ENCODE measurements around the gene SEZ6L2.
"Not testable (repeated sequence)": the region's sequence is repeated elsewhere in the genome, so short reads cannot be mapped to it uniquely, and the experiment has no call there.

SEZ6L2 gene

GRCh38 chr16:29841631-29842030, 57.7 kb downstream of the SEZ6L2 start:
- H3K9ac ChIP-seq (ENCODE audit: insufficient read length, low read depth): no peak overlapping the region
- no peak for DNase-seq (ENCODE audit: low read depth, low spot score)
- no peaks in the 10 kb centered on the region for H3K9me3 ChIP-seq (ENCODE audit: insufficient read depth, low read length)
- TF ChIP-seq SUZ12 (IDR thresholded peaks at IDR 0.05; ENCODE audit: extremely low read depth, insufficient read depth, insufficient read length): no peak
- H3K36me3 ChIP-seq (ENCODE audit: insufficient read depth, insufficient read length, low read length): peaks cover 16% of the 10 kb centered on the region
- H3K27me3 ChIP-seq (ENCODE audit: insufficient read depth, insufficient read length): no peaks in the 10 kb centered on the region
- H3K4me1 ChIP-seq (ENCODE audit: insufficient read depth, insufficient read length): no peaks in the 10 kb centered on the region
- H3K4me3 ChIP-seq (ENCODE audit: insufficient read length, low read depth): no peak overlapping the region

DNA sequence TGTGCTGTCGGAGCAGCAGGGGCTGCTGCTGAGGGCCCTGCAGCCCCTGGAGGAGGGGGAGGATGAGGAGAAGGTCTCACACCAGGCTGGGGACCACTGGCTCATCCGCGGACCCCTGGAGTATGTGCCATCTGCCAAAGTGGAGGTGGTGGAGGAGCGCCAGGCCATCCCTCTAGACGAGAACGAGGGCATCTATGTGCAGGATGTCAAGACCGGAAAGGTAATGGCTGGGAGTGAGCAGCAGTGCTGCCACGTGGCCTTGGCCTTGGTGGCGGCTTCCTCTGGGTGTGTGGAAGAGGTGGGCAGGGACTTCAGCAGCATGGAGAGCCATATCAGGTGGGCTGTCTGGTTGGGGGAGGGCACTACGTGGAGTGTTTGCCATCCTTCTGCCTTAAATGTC, 59.1 kb downstream of the SEZ6L2 start:
- H3K4me1 ChIP-seq (ENCODE audit: insufficient read depth, insufficient read length): peaks cover 2% of the 10 kb centered on the region
- DNase-seq (ENCODE audit: low read depth, low spot score): no peak
- H3K9me3 ChIP-seq (ENCODE audit: insufficient read depth, low read length): no peaks in the 10 kb centered on the region
- no peak for TF ChIP-seq YY1 (IDR thresholded peaks at IDR 0.05; ENCODE audit: insufficient read depth, insufficient read length)
- TF ChIP-seq SUZ12 (IDR thresholded peaks at IDR 0.05; ENCODE audit: extremely low read depth, insufficient read depth, insufficient read length): no peak
- H3K36me3 ChIP-seq (ENCODE audit: insufficient read depth, insufficient read length, low read length): peaks cover 17% of the 10 kb centered on the region
- no peaks in the 10 kb centered on the region for H3K27me3 ChIP-seq (ENCODE audit: insufficient read depth, insufficient read length)
- no peak overlapping the region for H3K4me3 ChIP-seq (ENCODE audit: insufficient read length, low read depth)
- peak overlapping the region; percentile 45 for H3K9ac ChIP-seq (ENCODE audit: insufficient read length, low read depth)

- no peak overlapping the region for H3K4me3 ChIP-seq (ENCODE audit: insufficient read length, low read depth)
- DNase-seq (ENCODE audit: low read depth, low spot score): no peak
- H3K27me3 ChIP-seq (ENCODE audit: insufficient read depth, insufficient read length): no peaks in the 10 kb centered on the region
- peaks cover 17% of the 10 kb centered on the region for H3K36me3 ChIP-seq (ENCODE audit: insufficient read depth, insufficient read length, low read length)
- TF ChIP-seq YY1 (IDR thresholded peaks at IDR 0.05; ENCODE audit: insufficient read depth, insufficient read length) (no peak), ZNF274 (IDR thresholded peaks at IDR 0.05; ENCODE audit: low read depth, low read length) (no peak), SUZ12 (IDR thresholded peaks at IDR 0.05; ENCODE audit: extremely low read depth, insufficient read depth, insufficient read length) (no peak)
- peaks cover 2% of the 10 kb centered on the region for H3K4me1 ChIP-seq (ENCODE audit: insufficient read depth, insufficient read length)
- peak overlapping the region; percentile 45 for H3K9ac ChIP-seq (ENCODE audit: insufficient read length, low read depth)
- H3K9me3 ChIP-seq (ENCODE audit: insufficient read depth, low read length): no peaks in the 10 kb centered on the region
These were observed 59.5 kb downstream of the SEZ6L2 start for GRCh38 chr16:29839822-29840221.

- DNase-seq (ENCODE audit: low read depth, low spot score): no peak
- TF ChIP-seq ZNF274 (IDR thresholded peaks at IDR 0.05; ENCODE audit: low read depth, low read length) (no peak), YY1 (IDR thresholded peaks at IDR 0.05; ENCODE audit: insufficient read depth, insufficient read length) (no peak), SUZ12 (IDR thresholded peaks at IDR 0.05; ENCODE audit: extremely low read depth, insufficient read depth, insufficient read length) (no peak)
- Histone ChIP-seq H3K4me1 (ENCODE audit: insufficient read depth, insufficient read length) (peaks cover 2% of the 10 kb centered on the region), H3K4me3 (ENCODE audit: insufficient read length, low read depth) (no peak overlapping the region), H3K27me3 (ENCODE audit: insufficient read depth, insufficient read length) (no peaks in the 10 kb centered on the region), H3K36me3 (ENCODE audit: insufficient read depth, insufficient read length, low read length) (peaks cover 26% of the 10 kb centered on the region), H3K9me3 (ENCODE audit: insufficient read depth, low read length) (no peaks in the 10 kb centered on the region), H3K9ac (ENCODE audit: insufficient read length, low read depth) (no peak overlapping the region)
These were observed 61.5 kb downstream of the SEZ6L2 start for GRCh38 chr16:29837841-29838240.

GRCh38 chr16:29836623-29837022, 62.7 kb downstream of the SEZ6L2 start:
- H3K9ac ChIP-seq (ENCODE audit: insufficient read length, low read depth): no peak overlapping the region
- H3K4me3 ChIP-seq (ENCODE audit: insufficient read length, low read depth): no peak overlapping the region
- peaks cover 2% of the 10 kb centered on the region for H3K4me1 ChIP-seq (ENCODE audit: insufficient read depth, insufficient read length)
- H3K27me3 ChIP-seq (ENCODE audit: insufficient read depth, insufficient read length): no peaks in the 10 kb centered on the region
- H3K9me3 ChIP-seq (ENCODE audit: insufficient read depth, low read length): no peaks in the 10 kb centered on the region
- peaks cover 23% of the 10 kb centered on the region for H3K36me3 ChIP-seq (ENCODE audit: insufficient read depth, insufficient read length, low read length)
- no peak for DNase-seq (ENCODE audit: low read depth, low spot score)
- TF ChIP-seq SUZ12 (IDR thresholded peaks at IDR 0.05; ENCODE audit: extremely low read depth, insufficient read depth, insufficient read length) (no peak), ZNF274 (IDR thresholded peaks at IDR 0.05; ENCODE audit: low read depth, low read length) (no peak), YY1 (IDR thresholded peaks at IDR 0.05; ENCODE audit: insufficient read depth, insufficient read length) (no peak)

- Histone ChIP-seq H3K9ac (ENCODE audit: insufficient read length, low read depth) (no peak overlapping the region), H3K9me3 (ENCODE audit: insufficient read depth, low read length) (no peaks in the 10 kb centered on the region), H3K4me3 (ENCODE audit: insufficient read length, low read depth) (no peak overlapping the region), H3K4me1 (ENCODE audit: insufficient read depth, insufficient read length) (peaks cover 2% of the 10 kb centered on the region), H3K36me3 (ENCODE audit: insufficient read depth, insufficient read length, low read length) (peaks cover 23% of the 10 kb centered on the region), H3K27me3 (ENCODE audit: insufficient read depth, insufficient read length) (no peaks in the 10 kb centered on the region)
- no peak for DNase-seq (ENCODE audit: low read depth, low spot score)
- TF ChIP-seq SUZ12 (IDR thresholded peaks at IDR 0.05; ENCODE audit: extremely low read depth, insufficient read depth, insufficient read length): no peak
- no peak for TF ChIP-seq YY1 (IDR thresholded peaks at IDR 0.05; ENCODE audit: insufficient read depth, insufficient read length)
These were observed 63.4 kb downstream of the SEZ6L2 start for GRCh38 chr16:29835926-29836325.

DNA sequence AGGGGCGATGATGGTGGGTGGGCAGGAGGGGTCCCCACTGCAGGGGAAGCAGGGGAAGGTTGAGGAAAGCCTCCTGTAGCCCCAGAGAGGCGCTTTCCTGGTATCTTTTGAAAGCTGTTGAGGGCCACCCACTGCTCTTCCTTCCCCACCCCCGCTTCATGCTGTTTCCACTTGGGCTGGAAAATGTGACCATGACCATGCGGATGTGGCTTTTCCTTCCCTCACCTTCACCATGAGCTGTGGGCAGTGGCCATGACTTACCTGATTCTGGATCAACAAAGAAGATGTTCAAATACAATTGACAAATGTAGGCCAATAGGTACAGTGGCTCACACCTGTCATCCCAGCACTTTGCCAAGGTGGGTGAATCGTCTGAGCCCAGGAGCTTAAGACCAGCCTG, 65.3 kb downstream of the SEZ6L2 start:
- Histone ChIP-seq H3K9ac (ENCODE audit: insufficient read length, low read depth) (no peak overlapping the region), H3K27me3 (ENCODE audit: insufficient read depth, insufficient read length) (no peaks in the 10 kb centered on the region), H3K4me1 (ENCODE audit: insufficient read depth, insufficient read length) (peaks cover 6% of the 10 kb centered on the region), H3K9me3 (ENCODE audit: insufficient read depth, low read length) (no peaks in the 10 kb centered on the region), H3K4me3 (ENCODE audit: insufficient read length, low read depth) (no peak overlapping the region), H3K36me3 (ENCODE audit: insufficient read depth, insufficient read length, low read length) (peaks cover 18% of the 10 kb centered on the region)
- TF ChIP-seq SUZ12 (IDR thresholded peaks at IDR 0.05; ENCODE audit: extremely low read depth, insufficient read depth, insufficient read length) (no peak), YY1 (IDR thresholded peaks at IDR 0.05; ENCODE audit: insufficient read depth, insufficient read length) (no peak), ZNF274 (IDR thresholded peaks at IDR 0.05; ENCODE audit: low read depth, low read length) (no peak)
- DNase-seq (ENCODE audit: low read depth, low spot score): no peak

DNA sequence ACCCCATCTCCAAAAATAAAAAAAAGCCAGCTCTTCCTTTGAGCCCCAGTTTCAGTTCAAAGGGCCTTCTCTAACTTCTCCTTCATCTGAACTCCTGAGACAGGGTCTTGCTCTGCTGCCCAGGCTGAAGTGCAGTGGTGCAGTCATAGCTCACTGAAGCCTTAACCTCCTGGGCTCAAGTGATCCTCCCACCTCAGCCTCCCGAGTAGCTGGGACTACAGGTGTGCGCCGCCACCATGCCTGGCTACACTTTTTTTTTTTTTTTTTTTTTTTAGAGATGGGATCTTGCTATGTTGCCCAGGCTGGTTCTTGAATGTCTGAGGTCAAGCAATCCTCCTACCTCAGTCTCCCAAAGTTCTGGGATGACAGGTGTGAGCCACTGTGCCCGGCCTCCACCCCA, 66.1 kb downstream of the SEZ6L2 start:
- H3K36me3 ChIP-seq (ENCODE audit: insufficient read depth, insufficient read length, low read length): peaks cover 18% of the 10 kb centered on the region
- DNase-seq (ENCODE audit: low read depth, low spot score); H3K9me3 ChIP-seq (ENCODE audit: insufficient read depth, low read length); H3K27me3 ChIP-seq (ENCODE audit: insufficient read depth, insufficient read length); H3K9ac ChIP-seq (ENCODE audit: insufficient read length, low read depth); H3K4me3 ChIP-seq (ENCODE audit: insufficient read length, low read depth); H3K4me1 ChIP-seq (ENCODE audit: insufficient read depth, insufficient read length): not testable (repeated sequence)

Measured in NT2/D1 (cell line).